Measurements from ENCODE around the gene NKX6-2.

NKX6-2 gene

DNA sequence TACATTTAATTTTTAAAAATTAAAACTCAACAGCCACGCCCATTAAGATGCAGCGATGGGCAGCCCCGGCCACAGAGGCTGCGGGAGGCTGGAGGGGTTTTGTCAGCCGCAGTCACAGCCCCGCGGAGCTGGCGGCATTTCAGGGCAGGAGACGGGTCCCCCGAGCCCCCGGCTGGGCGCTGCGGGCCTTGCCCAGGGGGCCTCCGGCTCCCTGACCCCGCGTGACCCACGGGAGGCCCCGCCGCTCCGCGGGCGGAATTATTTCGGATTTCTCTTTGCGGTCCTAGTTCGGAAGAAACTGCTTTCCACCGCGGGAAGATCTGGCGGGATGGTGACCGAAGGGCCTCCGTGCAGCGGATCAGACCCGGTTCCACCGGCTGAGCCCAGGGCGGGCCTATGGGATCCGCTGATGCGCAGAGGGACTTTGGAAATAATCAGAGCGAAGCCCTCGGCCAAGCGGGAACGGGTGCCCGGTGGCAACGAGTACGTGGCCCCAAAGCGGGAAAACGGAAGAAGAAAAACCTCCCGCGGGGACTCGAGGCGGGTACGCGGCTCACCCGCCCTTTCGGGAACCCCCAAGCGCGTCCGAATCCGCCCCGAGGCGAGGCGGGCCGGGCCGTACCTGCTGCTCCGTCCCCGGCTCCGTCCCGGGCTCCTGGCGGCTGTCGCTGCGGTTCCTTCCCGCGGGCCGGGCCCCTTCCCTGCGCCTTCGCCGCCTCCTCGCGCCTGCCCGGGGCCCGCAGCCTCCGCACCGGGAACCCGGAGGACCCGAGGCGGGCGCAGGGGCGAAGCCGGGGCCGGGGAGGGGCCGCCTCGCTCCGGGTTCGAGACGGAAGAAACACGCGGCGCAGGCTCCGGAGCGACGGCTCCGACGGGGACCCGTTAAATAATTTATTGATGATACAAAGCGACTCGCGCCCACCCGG is 1.7 kb downstream of the NKX6-2 start:
- no peak for DNase-seq (ENCODE audit: low spot score)
- H3K4me3 ChIP-seq: no peak overlapping the region
- TF ChIP-seq, protein P1, sequence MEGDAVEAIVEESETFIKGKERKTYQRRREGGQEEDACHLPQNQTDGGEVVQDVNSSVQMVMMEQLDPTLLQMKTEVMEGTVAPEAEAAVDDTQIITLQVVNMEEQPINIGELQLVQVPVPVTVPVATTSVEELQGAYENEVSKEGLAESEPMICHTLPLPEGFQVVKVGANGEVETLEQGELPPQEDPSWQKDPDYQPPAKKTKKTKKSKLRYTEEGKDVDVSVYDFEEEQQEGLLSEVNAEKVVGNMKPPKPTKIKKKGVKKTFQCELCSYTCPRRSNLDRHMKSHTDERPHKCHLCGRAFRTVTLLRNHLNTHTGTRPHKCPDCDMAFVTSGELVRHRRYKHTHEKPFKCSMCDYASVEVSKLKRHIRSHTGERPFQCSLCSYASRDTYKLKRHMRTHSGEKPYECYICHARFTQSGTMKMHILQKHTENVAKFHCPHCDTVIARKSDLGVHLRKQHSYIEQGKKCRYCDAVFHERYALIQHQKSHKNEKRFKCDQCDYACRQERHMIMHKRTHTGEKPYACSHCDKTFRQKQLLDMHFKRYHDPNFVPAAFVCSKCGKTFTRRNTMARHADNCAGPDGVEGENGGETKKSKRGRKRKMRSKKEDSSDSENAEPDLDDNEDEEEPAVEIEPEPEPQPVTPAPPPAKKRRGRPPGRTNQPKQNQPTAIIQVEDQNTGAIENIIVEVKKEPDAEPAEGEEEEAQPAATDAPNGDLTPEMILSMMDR (IDR thresholded peaks at IDR 0.05): no peak
- H3K27ac ChIP-seq: no peak overlapping the region

DNA sequence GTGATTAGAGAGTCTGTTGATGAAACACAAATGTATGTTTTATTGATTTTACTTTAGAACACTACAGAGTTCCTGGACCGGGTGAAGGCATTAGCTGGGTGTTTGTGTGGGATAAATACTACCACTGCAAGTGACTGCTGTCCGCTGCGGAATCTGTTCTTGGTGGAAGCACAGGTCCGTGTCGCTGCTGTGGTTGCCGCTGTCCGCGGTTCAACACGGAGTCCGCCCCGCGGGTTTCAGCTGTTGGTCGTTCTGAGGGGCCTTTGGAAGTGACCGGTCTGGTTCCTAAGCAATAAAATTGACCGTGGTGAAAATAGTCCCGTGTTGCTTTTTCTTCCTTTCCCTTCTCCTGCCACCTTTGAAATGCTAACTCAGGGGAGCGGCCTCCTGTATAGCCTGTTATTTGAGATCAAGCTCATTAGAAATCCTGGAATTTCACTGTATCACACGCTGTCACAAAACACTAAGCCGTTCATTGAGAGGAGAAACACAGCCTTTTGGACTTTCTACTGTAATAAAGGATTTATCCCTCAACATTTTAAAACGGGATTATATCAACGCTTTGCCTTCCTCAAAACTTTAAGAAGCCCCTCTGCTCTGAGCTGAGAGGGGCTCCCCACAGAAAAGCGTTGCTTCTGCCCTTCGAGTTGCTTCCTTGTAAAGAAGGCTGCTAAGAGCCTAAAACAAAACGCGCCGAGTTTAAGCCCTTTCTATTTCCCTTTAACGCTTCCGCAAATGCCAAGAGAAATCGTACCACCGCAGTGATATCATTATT is 2.6 kb downstream of the NKX6-2 start:
- H3K4me3 ChIP-seq: no peak overlapping the region
- H3K27ac ChIP-seq: no peak overlapping the region
- DNase-seq (ENCODE audit: low spot score): no peak
- TF ChIP-seq, protein P1 (IDR thresholded peaks at IDR 0.05): no peak

DNA sequence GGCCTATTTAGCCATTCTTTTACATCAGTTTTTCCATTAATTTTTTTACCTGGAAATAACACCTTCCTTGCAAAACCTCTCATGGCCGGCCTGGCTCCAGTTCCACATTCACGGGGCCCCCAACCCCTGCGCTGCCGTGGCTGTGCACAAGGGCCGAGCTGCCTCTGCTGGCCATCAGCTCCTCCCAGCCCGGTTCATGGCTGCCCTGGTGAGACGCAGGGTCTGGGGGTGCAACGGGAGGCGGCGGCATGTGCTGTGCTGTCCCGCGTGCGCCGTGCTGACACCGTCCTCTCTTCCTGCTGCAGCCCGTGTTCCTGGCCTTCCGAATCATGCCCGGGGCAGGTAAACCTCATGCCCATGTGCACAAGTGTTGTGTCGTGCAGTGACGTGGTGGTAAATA is 4.4 kb downstream of the NKX6-2 start:
- TF ChIP-seq, protein P1 (IDR thresholded peaks at IDR 0.05): no peak
- Histone ChIP-seq H3K4me3 (no peak overlapping the region), H3K27ac (no peak overlapping the region)
- DNase-seq (ENCODE audit: low spot score): no peak

DNA sequence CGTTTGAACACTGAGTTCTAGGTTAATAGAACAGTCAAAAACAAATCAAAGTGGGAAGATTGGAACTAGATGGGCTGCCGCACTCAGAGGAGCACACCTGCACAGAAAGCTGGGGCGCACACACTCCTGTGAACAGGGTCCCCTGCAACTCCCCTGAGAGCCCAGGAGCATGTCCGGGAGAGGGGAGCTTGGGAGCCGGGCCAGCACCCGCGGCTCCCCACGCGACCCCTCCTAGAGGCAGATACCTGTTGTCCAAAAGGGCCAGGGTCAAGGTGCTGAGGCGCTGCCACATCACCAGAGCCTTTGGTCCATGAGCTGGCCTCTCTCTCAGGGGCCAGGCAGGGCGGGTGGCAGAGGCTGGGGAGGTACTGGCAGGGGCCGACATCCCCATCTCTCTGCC is 5.6 kb downstream of the NKX6-2 start:
- H3K4me3 ChIP-seq: no peak overlapping the region
- no peak for DNase-seq (ENCODE audit: low spot score)
- no peak overlapping the region for H3K27ac ChIP-seq
- TF ChIP-seq, protein P1 (IDR thresholded peaks at IDR 0.05): no peak

DNA sequence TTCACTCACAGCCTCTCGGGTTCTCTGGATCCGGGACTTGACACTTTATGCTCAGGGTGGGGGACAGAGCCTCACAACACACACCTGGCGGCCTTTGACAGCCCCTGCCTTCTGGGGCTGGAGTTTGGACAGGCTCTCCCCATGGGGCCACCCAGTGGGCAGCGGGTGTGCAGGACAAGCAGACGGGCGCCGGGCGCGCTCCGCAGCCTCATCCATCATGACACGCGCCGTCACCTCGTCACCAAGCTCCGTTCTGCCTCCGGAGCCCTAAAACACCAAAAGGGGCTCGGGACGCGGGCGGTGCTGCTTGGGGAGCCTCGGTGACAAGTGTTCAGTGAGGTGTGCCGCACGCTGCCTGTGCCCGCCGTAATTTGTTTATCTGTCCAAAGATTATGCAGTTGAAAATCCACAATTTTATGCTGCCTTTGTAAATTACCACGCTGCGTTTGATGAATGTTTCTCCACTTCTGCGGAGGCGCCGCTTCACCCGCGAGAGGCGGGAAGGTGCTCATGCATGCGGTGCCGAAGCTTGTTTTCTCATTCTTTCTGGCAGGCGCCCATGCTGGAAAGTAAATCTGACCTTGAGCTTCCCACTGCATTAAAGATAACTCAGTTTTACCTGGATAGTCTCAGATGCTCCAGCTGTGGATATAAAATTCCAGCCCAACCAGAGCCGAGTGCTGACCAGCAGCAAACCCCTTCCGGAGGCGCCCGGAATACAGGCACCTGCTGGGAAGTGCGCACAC is 6.2 kb downstream of the NKX6-2 start:
- no peak overlapping the region for H3K4me3 ChIP-seq
- TF ChIP-seq, protein P1 (IDR thresholded peaks at IDR 0.05): no peak

DNA sequence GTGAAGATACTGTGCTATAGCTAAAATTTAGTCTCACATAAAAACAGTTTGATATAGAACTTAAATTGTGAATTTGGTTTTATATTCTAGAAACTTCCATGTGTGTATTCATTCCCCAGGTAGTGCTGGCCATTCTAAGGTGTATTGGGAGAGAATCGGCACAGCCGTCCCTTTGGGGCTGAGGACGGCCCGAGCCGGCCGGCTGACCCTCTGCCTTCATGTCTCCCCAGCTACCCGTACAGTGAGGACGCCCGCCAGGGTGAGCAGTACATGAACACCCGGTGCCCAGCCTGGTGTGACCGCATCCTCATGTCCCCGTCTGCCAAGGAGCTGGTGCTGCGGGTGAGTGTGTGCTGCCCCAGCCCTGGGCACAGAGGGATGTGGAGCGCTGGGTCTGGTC is 8.5 kb downstream of the NKX6-2 start:
- Histone ChIP-seq H3K4me3 (no peak overlapping the region), H3K27ac (no peak overlapping the region)
- no peak for DNase-seq (ENCODE audit: low spot score)
- TF ChIP-seq, protein P1 (IDR thresholded peaks at IDR 0.05): no peak

More for the DNA sequence above, 6.2 kb downstream of the NKX6-2 start:
- no peak for DNase-seq (ENCODE audit: low spot score)
- no peak overlapping the region for H3K27ac ChIP-seq

Measured in coronary artery (tissue), 2 donors.